22Rv1 (cell line): ENCODE results near the gene CFAP54.
"Not testable (repeated sequence)": the region's sequence is repeated elsewhere in the genome, so short reads cannot be mapped to it uniquely, and the experiment has no call there.

Experiments used
- CTCF ChIP-seq: fragments of 450-650 bp; IDR thresholded peaks from 2 replicates; pipeline ENCODE4 v1.5.1; 2017; ENCODE audit warnings: mild to moderate bottlenecking
- ZFX ChIP-seq: fragments of 450-650 bp; IDR thresholded peaks from 2 replicates; pipeline ENCODE4 v1.6.1; 2017; ENCODE audit warnings: antibody characterized with exemption, borderline replicate concordance

DNA sequence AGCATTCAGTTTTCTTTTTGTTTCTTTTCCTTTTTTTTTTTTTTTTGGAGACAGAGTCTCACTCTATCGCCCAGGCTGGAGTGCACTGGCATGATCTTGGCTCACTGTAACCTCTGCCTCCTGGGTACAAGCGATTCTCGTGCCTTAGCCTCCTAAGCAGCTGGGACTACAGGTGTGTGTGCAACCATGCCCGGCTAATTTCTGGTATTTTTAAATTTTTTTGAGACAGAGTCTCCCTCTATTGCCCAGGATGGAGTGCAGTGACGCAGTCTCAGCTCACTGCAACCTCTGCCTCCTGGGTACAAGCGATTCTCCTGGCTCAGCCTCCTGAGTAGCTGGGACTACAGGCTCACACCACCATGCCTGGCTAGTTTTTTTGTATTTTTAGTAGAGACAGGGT, 30.1 kb upstream of the CFAP54 start:
- TF ChIP-seq CTCF, ZFX: not testable (repeated sequence)
